ENCODE results near the gene FAM120B.

The FAM120B gene

GRCh38 chr6:170429450-170429849 is 122.9 kb downstream of the FAM120B start:
- DNase-seq, result no peak

- no peak for DNase-seq
These were observed 126.9 kb downstream of the FAM120B start for GRCh38 chr6:170433163-170434116.

GRCh38 chr6:170434117-170434820 is 127.7 kb downstream of the FAM120B start:
- no peak for DNase-seq

GRCh38 chr6:170434821-170435155 is 128.2 kb downstream of the FAM120B start:
- no peak for DNase-seq

GRCh38 chr6:170435766-170436165 is 129.2 kb downstream of the FAM120B start:
- no peak for DNase-seq

GRCh38 chr6:170436209-170436809 is 129.8 kb downstream of the FAM120B start:
- no peak for DNase-seq

GRCh38 chr6:170437719-170438401 is 131.3 kb downstream of the FAM120B start:
- no peak for DNase-seq

- peak; percentile 83 for DNase-seq
These were observed 131.8 kb downstream of the FAM120B start for GRCh38 chr6:170438402-170438753.

GRCh38 chr6:170438861-170439260 is 132.3 kb downstream of the FAM120B start:
- DNase-seq, result no peak

- DNase-seq, result no peak
These were observed 133.1 kb downstream of the FAM120B start for GRCh38 chr6:170439366-170440361.

GRCh38 chr6:170440437-170440836 is 133.9 kb downstream of the FAM120B start:
- no peak for DNase-seq

- no peak for DNase-seq
These were observed 134.8 kb downstream of the FAM120B start for GRCh38 chr6:170441316-170441715.

- DNase-seq, result no peak
These were observed 136.0 kb downstream of the FAM120B start for GRCh38 chr6:170442596-170442995.

- no peak for DNase-seq
These were observed 136.6 kb downstream of the FAM120B start for GRCh38 chr6:170443151-170443662.

- DNase-seq, result peak; percentile 85
These were observed 137.6 kb downstream of the FAM120B start for GRCh38 chr6:170444056-170444591.

- no peak for DNase-seq
These were observed 138.3 kb downstream of the FAM120B start for GRCh38 chr6:170444811-170445211.

- DNase-seq, result no peak
These were observed 138.9 kb downstream of the FAM120B start for GRCh38 chr6:170445487-170445886.

GRCh38 chr6:170445971-170446370 is 139.4 kb downstream of the FAM120B start:
- DNase-seq, result no peak

- no peak for DNase-seq
These were observed 140.4 kb downstream of the FAM120B start for GRCh38 chr6:170446841-170447560.

- no peak for DNase-seq
These were observed 141.0 kb downstream of the FAM120B start for GRCh38 chr6:170447561-170447930.

- no peak for DNase-seq
These were observed 141.8 kb downstream of the FAM120B start for GRCh38 chr6:170448317-170448716.

Measured in RPMI8226 (cell line).